ENCODE data around the gene RGS6.

The RGS6 gene

GRCh38 chr14:72578514-72578913 is 646.3 kb downstream of the RGS6 start:
- no peak for DNase-seq (ENCODE audit: low spot score)

- no peak for DNase-seq (ENCODE audit: low spot score)
Observed at GRCh38 chr14:72582582-72582981, 650.4 kb downstream of the RGS6 start.

GRCh38 chr14:72583316-72584272 is 651.4 kb downstream of the RGS6 start:
- no peak for DNase-seq (ENCODE audit: low spot score)

GRCh38 chr14:72588521-72588920 is 656.3 kb downstream of the RGS6 start:
- DNase-seq (ENCODE audit: low spot score): no peak

- no peak for DNase-seq (ENCODE audit: low spot score)
Observed at GRCh38 chr14:72589652-72590051, 657.4 kb downstream of the RGS6 start.

- DNase-seq (ENCODE audit: low spot score): no peak
Observed at GRCh38 chr14:72590577-72590976, 658.3 kb downstream of the RGS6 start.

GRCh38 chr14:72591391-72591790 is 659.2 kb downstream of the RGS6 start:
- DNase-seq (ENCODE audit: low spot score): no peak

GRCh38 chr14:72594099-72594901 is 662.1 kb downstream of the RGS6 start:
- DNase-seq (ENCODE audit: low spot score): no peak

- DNase-seq (ENCODE audit: low spot score): no peak
Observed at GRCh38 chr14:72595152-72595862, 663.1 kb downstream of the RGS6 start.

- no peak for DNase-seq (ENCODE audit: low spot score)
Observed at GRCh38 chr14:72597252-72598233, 665.3 kb downstream of the RGS6 start.

GRCh38 chr14:72598306-72598705 is 666.1 kb downstream of the RGS6 start:
- no peak for DNase-seq (ENCODE audit: low spot score)

GRCh38 chr14:72599579-72600470 is 667.6 kb downstream of the RGS6 start:
- no peak for DNase-seq (ENCODE audit: low spot score)

- DNase-seq (ENCODE audit: low spot score): no peak
Observed at GRCh38 chr14:72600551-72601330, 668.5 kb downstream of the RGS6 start.

- no peak for DNase-seq (ENCODE audit: low spot score)
Observed at GRCh38 chr14:72603639-72604038, 671.4 kb downstream of the RGS6 start.

- DNase-seq (ENCODE audit: low spot score): no peak
Observed at GRCh38 chr14:72604133-72604532, 671.9 kb downstream of the RGS6 start.

GRCh38 chr14:72605096-72605920 is 673.1 kb downstream of the RGS6 start:
- no peak for DNase-seq (ENCODE audit: low spot score)

- no peak for DNase-seq (ENCODE audit: low spot score)
Observed at GRCh38 chr14:72605921-72606220, 673.6 kb downstream of the RGS6 start.

GRCh38 chr14:72606879-72607278 is 674.6 kb downstream of the RGS6 start:
- no peak for DNase-seq (ENCODE audit: low spot score)
